ENCODE data around the gene TBL1X. TPM values are rescaled to one million over a fixed set of nuclear protein-coding genes. Genes with fewer than 3 reads are reported as not detected.

TBL1X gene
- total RNA-seq, 1 donor from 2014 or later = 26.4 TPM

DNA sequence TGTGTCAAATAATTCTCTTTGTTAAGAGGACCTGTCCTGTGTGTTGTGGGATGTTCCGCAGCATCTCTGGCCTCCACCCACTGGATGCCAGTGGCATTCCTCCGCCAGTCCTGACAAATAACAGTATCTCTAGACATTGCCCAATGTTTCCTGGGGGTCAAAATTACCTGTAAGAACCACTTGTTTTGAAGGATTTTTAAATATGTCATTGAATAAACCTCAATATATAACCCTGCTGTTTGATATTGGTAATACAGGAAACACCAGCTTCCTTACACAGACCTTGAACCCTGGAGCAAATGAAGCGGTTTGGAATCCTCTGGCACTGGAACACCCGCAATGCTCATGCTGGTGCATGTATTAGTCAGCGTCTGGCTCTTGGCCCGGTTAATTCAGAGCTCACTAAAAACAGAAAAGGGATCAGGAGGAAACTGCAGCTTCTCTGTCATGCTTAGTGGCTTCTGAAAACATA lies 101.3 kb downstream of the TBL1X start:
- Mint-ChIP-seq H3K27me3 (ENCODE audit: low read depth, unreplicated experiment) (no peaks in the 10 kb centered on the region), H3K27ac (ENCODE audit: unreplicated experiment) (peak overlapping the region; percentile 80), H3K4me1 (ENCODE audit: low read depth, unreplicated experiment) (peaks cover 21% of the 10 kb centered on the region), H3K9me3 (ENCODE audit: unreplicated experiment) (no peaks in the 10 kb centered on the region), H3K4me3 (ENCODE audit: unreplicated experiment) (no peak overlapping the region), H3K36me3 (ENCODE audit: low read depth, unreplicated experiment) (no peaks in the 10 kb centered on the region)
- peak overlapping the region; percentile 10 for H3K27ac ChIP-seq (ENCODE audit: low read depth, low read length)
- H3K27me3 ChIP-seq (ENCODE audit: insufficient read depth, low read length) = no peaks in the 10 kb centered on the region
- H2AFZ ChIP-seq (ENCODE audit: low read depth, low read length) = no peak overlapping the region
- peaks cover 8% of the 10 kb centered on the region for H3K79me2 ChIP-seq (ENCODE audit: insufficient read depth, low read length)
- H3K9me3 ChIP-seq (ENCODE audit: insufficient read depth, low read depth, low read length) = no peaks in the 10 kb centered on the region
- H4K20me1 ChIP-seq (ENCODE audit: insufficient read depth, low read length) = peaks cover 12% of the 10 kb centered on the region
- DNase-seq (ENCODE audit: low read depth) = peak; percentile 88
- H3K36me3 ChIP-seq (ENCODE audit: insufficient read depth, low read length) = no peaks in the 10 kb centered on the region
- H3K4me3 ChIP-seq (ENCODE audit: insufficient read depth, low read depth, low read length) = no peak overlapping the region
- peak overlapping the region; percentile 37 for H3K4me2 ChIP-seq (ENCODE audit: low read length)
- FAIRE-seq = peak; percentile 13
- H3K9ac ChIP-seq (ENCODE audit: low read length) = no peak overlapping the region
- H3K4me1 ChIP-seq (ENCODE audit: insufficient read depth, low read length) = peaks cover 28% of the 10 kb centered on the region
- no peak for TF ChIP-seq EZH2 (IDR thresholded peaks at IDR 0.05; ENCODE audit: insufficient read depth, low read length)
- TF ChIP-seq, protein P1, sequence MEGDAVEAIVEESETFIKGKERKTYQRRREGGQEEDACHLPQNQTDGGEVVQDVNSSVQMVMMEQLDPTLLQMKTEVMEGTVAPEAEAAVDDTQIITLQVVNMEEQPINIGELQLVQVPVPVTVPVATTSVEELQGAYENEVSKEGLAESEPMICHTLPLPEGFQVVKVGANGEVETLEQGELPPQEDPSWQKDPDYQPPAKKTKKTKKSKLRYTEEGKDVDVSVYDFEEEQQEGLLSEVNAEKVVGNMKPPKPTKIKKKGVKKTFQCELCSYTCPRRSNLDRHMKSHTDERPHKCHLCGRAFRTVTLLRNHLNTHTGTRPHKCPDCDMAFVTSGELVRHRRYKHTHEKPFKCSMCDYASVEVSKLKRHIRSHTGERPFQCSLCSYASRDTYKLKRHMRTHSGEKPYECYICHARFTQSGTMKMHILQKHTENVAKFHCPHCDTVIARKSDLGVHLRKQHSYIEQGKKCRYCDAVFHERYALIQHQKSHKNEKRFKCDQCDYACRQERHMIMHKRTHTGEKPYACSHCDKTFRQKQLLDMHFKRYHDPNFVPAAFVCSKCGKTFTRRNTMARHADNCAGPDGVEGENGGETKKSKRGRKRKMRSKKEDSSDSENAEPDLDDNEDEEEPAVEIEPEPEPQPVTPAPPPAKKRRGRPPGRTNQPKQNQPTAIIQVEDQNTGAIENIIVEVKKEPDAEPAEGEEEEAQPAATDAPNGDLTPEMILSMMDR (IDR thresholded peaks at IDR 0.05; ENCODE audit: insufficient read depth, low read depth, low read length) = no peak

DNA sequence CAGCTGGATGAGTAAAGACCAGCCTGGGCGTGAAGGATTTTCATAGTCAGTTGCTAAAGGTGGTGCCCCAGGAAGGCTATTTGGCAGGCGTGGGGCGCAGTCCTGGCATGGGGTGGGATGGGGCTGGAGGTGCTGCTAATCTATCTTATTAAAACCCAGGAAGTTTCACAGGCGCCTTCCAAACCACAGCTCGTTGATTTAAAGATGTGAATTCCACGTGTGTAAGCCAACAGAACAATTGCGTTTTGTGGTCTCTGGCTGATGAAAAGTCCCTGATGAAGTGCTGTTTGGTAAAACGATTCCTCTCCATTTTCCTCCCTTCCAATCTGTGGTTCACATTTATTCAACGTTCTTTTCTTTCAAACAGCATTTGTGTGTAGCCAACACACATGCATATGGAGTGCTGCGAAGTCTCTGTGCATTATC lies 105.0 kb downstream of the TBL1X start:
- FAIRE-seq = peak; percentile 93
- H3K9ac ChIP-seq (ENCODE audit: low read length) = no peak overlapping the region

More for the DNA sequence above, 105.0 kb downstream of the TBL1X start:
- Mint-ChIP-seq H3K4me3 (ENCODE audit: unreplicated experiment) (no peak overlapping the region), H3K36me3 (ENCODE audit: low read depth, unreplicated experiment) (no peaks in the 10 kb centered on the region), H3K27ac (ENCODE audit: unreplicated experiment) (no peak overlapping the region), H3K27me3 (ENCODE audit: low read depth, unreplicated experiment) (no peaks in the 10 kb centered on the region), H3K9me3 (ENCODE audit: unreplicated experiment) (no peaks in the 10 kb centered on the region), H3K4me1 (ENCODE audit: low read depth, unreplicated experiment) (peaks cover 12% of the 10 kb centered on the region)
- Histone ChIP-seq H3K4me1 (ENCODE audit: insufficient read depth, low read length) (peaks cover 20% of the 10 kb centered on the region), H2AFZ (ENCODE audit: low read depth, low read length) (no peak overlapping the region), H3K4me3 (ENCODE audit: insufficient read depth, low read depth, low read length) (no peak overlapping the region), H3K9me3 (ENCODE audit: insufficient read depth, low read depth, low read length) (no peaks in the 10 kb centered on the region), H3K36me3 (ENCODE audit: insufficient read depth, low read length) (no peaks in the 10 kb centered on the region), H3K4me2 (ENCODE audit: low read length) (peak overlapping the region; percentile 35), H3K79me2 (ENCODE audit: insufficient read depth, low read length) (peaks cover 8% of the 10 kb centered on the region), H4K20me1 (ENCODE audit: insufficient read depth, low read length) (peaks cover 16% of the 10 kb centered on the region), H3K27me3 (ENCODE audit: insufficient read depth, low read length) (no peaks in the 10 kb centered on the region), H3K27ac (ENCODE audit: low read depth, low read length) (no peak overlapping the region)
- peak; percentile 88 for DNase-seq (ENCODE audit: low read depth)
- TF ChIP-seq EZH2 (IDR thresholded peaks at IDR 0.05; ENCODE audit: insufficient read depth, low read length) = no peak
- TF ChIP-seq, protein P1 (IDR thresholded peaks at IDR 0.05; ENCODE audit: insufficient read depth, low read depth, low read length) = no peak

Measured in astrocyte (in vitro differentiated cells and primary cell).